ENCODE measurements around the gene CPLANE2.

DNA sequence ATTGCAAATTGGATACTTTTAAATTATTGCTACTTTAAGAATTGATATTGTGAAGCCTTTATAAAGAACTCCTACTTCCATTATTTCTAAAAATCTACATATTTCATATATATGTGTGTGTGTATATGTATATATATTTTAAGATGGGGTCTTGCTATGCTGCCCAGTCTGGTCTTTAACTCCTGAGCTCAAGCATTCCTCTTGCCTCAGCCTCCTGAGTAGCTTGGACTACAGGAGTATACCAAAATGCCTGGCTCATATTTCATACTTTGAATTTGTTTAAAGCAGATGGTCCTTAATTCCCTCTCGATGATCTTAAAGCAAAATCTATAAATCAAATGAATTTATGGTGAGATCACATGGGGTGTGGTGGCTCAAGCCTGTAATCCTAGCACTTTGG lies 25.1 kb upstream of the CPLANE2 start:
- TF ChIP-seq, protein P1, sequence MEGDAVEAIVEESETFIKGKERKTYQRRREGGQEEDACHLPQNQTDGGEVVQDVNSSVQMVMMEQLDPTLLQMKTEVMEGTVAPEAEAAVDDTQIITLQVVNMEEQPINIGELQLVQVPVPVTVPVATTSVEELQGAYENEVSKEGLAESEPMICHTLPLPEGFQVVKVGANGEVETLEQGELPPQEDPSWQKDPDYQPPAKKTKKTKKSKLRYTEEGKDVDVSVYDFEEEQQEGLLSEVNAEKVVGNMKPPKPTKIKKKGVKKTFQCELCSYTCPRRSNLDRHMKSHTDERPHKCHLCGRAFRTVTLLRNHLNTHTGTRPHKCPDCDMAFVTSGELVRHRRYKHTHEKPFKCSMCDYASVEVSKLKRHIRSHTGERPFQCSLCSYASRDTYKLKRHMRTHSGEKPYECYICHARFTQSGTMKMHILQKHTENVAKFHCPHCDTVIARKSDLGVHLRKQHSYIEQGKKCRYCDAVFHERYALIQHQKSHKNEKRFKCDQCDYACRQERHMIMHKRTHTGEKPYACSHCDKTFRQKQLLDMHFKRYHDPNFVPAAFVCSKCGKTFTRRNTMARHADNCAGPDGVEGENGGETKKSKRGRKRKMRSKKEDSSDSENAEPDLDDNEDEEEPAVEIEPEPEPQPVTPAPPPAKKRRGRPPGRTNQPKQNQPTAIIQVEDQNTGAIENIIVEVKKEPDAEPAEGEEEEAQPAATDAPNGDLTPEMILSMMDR (IDR thresholded peaks at IDR 0.05; ENCODE audit: insufficient read depth, low read depth, low read length), result no peak
- TF ChIP-seq EZH2 (IDR thresholded peaks at IDR 0.05; ENCODE audit: insufficient read depth, low read length), result no peak
